Measurements from ENCODE around the gene ACP4. TPM values are rescaled to one million over a fixed set of nuclear protein-coding genes. Genes with fewer than 3 reads are reported as not detected.

ACP4 gene
- total and polyA plus RNA-seq, 2 of the 13 experiments (the other 11 are each of a cell fraction or from before 2014, with no cell fraction given): 0.08 TPM; not detected in 1

GRCh38 chr19:50791594-50792271, 1.5 kb downstream of the ACP4 start (continued):
- TF ChIP-seq, protein P1, sequence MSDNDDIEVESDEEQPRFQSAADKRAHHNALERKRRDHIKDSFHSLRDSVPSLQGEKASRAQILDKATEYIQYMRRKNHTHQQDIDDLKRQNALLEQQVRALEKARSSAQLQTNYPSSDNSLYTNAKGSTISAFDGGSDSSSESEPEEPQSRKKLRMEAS (IDR thresholded peaks at IDR 0.05): peak; percentile 71
- TF ChIP-seq PAF1 (CRISPR knock-in tag; IDR thresholded peaks at IDR 0.05): no peak
- no peak for TF ChIP-seq EHMT2 (IDR thresholded peaks at IDR 0.05; ENCODE audit: borderline replicate concordance, low read depth, low read length)
- TF ChIP-seq, protein P2, sequence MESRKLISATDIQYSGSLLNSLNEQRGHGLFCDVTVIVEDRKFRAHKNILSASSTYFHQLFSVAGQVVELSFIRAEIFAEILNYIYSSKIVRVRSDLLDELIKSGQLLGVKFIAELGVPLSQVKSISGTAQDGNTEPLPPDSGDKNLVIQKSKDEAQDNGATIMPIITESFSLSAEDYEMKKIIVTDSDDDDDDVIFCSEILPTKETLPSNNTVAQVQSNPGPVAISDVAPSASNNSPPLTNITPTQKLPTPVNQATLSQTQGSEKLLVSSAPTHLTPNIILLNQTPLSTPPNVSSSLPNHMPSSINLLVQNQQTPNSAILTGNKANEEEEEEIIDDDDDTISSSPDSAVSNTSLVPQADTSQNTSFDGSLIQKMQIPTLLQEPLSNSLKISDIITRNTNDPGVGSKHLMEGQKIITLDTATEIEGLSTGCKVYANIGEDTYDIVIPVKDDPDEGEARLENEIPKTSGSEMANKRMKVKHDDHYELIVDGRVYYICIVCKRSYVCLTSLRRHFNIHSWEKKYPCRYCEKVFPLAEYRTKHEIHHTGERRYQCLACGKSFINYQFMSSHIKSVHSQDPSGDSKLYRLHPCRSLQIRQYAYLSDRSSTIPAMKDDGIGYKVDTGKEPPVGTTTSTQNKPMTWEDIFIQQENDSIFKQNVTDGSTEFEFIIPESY (CRISPR knock-in tag; IDR thresholded peaks at IDR 0.05): no peak
- TF ChIP-seq PCBP1 (IDR thresholded peaks at IDR 0.05; ENCODE audit: borderline replicate concordance, low read depth, low read length): no peak
- no peak for TF ChIP-seq ZNF557 (CRISPR knock-in tag; IDR thresholded peaks at IDR 0.05)
- no peak for TF ChIP-seq ZBTB20 (CRISPR knock-in tag; IDR thresholded peaks at IDR 0.05; ENCODE audit: borderline replicate concordance, low read depth)
- TF ChIP-seq ZC3H4 (CRISPR knock-in tag; IDR thresholded peaks at IDR 0.05; ENCODE audit: borderline replicate concordance): no peak
- TF ChIP-seq ZNF354B (CRISPR knock-in tag; IDR thresholded peaks at IDR 0.05): no peak
- TF ChIP-seq ELF3 (CRISPR knock-in tag; IDR thresholded peaks at IDR 0.05): no peak
- TF ChIP-seq ZNF207 (IDR thresholded peaks at IDR 0.05; ENCODE audit: borderline replicate concordance): no peak
- peak in 1 of 2 experiments; percentile 89; a peak in 2 of 4 replicates for TF ChIP-seq NR2F1 (CRISPR knock-in tag; IDR thresholded peaks at IDR 0.05)
- TF ChIP-seq, protein P3, sequence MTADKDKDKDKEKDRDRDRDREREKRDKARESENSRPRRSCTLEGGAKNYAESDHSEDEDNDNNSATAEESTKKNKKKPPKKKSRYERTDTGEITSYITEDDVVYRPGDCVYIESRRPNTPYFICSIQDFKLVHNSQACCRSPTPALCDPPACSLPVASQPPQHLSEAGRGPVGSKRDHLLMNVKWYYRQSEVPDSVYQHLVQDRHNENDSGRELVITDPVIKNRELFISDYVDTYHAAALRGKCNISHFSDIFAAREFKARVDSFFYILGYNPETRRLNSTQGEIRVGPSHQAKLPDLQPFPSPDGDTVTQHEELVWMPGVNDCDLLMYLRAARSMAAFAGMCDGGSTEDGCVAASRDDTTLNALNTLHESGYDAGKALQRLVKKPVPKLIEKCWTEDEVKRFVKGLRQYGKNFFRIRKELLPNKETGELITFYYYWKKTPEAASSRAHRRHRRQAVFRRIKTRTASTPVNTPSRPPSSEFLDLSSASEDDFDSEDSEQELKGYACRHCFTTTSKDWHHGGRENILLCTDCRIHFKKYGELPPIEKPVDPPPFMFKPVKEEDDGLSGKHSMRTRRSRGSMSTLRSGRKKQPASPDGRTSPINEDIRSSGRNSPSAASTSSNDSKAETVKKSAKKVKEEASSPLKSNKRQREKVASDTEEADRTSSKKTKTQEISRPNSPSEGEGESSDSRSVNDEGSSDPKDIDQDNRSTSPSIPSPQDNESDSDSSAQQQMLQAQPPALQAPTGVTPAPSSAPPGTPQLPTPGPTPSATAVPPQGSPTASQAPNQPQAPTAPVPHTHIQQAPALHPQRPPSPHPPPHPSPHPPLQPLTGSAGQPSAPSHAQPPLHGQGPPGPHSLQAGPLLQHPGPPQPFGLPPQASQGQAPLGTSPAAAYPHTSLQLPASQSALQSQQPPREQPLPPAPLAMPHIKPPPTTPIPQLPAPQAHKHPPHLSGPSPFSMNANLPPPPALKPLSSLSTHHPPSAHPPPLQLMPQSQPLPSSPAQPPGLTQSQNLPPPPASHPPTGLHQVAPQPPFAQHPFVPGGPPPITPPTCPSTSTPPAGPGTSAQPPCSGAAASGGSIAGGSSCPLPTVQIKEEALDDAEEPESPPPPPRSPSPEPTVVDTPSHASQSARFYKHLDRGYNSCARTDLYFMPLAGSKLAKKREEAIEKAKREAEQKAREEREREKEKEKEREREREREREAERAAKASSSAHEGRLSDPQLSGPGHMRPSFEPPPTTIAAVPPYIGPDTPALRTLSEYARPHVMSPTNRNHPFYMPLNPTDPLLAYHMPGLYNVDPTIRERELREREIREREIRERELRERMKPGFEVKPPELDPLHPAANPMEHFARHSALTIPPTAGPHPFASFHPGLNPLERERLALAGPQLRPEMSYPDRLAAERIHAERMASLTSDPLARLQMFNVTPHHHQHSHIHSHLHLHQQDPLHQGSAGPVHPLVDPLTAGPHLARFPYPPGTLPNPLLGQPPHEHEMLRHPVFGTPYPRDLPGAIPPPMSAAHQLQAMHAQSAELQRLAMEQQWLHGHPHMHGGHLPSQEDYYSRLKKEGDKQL (CRISPR knock-in tag; IDR thresholded peaks at IDR 0.05; ENCODE audit: low read depth): no peak
- TF ChIP-seq SUZ12 (IDR thresholded peaks at IDR 0.05; ENCODE audit: low read depth, low read length): no peak
- TF ChIP-seq CBFB (CRISPR knock-in tag; IDR thresholded peaks at IDR 0.05): no peak
- TF ChIP-seq, protein P4, sequence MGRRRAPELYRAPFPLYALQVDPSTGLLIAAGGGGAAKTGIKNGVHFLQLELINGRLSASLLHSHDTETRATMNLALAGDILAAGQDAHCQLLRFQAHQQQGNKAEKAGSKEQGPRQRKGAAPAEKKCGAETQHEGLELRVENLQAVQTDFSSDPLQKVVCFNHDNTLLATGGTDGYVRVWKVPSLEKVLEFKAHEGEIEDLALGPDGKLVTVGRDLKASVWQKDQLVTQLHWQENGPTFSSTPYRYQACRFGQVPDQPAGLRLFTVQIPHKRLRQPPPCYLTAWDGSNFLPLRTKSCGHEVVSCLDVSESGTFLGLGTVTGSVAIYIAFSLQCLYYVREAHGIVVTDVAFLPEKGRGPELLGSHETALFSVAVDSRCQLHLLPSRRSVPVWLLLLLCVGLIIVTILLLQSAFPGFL (CRISPR knock-in tag; IDR thresholded peaks at IDR 0.05): no peak
- TF ChIP-seq HNRNPLL (IDR thresholded peaks at IDR 0.05; ENCODE audit: low read depth, low read length, poor library complexity, severe bottlenecking): peak; percentile 30
- no peak for TF ChIP-seq ZNF572 (CRISPR knock-in tag; IDR thresholded peaks at IDR 0.05)
- TF ChIP-seq, protein P5, sequence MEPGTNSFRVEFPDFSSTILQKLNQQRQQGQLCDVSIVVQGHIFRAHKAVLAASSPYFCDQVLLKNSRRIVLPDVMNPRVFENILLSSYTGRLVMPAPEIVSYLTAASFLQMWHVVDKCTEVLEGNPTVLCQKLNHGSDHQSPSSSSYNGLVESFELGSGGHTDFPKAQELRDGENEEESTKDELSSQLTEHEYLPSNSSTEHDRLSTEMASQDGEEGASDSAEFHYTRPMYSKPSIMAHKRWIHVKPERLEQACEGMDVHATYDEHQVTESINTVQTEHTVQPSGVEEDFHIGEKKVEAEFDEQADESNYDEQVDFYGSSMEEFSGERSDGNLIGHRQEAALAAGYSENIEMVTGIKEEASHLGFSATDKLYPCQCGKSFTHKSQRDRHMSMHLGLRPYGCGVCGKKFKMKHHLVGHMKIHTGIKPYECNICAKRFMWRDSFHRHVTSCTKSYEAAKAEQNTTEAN (CRISPR knock-in tag; conservative IDR thresholded peaks at IDR 0.05): no peak
- no peak for TF ChIP-seq HCFC1 (IDR thresholded peaks at IDR 0.05; ENCODE audit: low read depth, low read length)
- no peak for TF ChIP-seq ZNF121 (CRISPR knock-in tag; IDR thresholded peaks at IDR 0.05)

Measured in HepG2 (cell line).